ENCODE results near the gene BAG1.
A peak's percentile ranks its signal among the peaks of the same experiment; 100 is the strongest.

Gene BAG1

GRCh38 chr9:33264473-33265177 lies at the start of gene BAG1, which contains the start of gene CHMP5:
Gene BAG1 (minus strand): TSS chr9:33264708.
Gene CHMP5 (plus strand): TSS chr9:33265049. CDS start chr9:33265079, 30 bp downstream.
- DNase-seq (ENCODE audit: low read depth in 2 of 2) = peak; percentile 99 to 100

- no peak for DNase-seq (ENCODE audit: low read depth in 2 of 2)
Observed at GRCh38 chr9:33311953-33312352, 47.4 kb upstream of the BAG1 start.

- DNase-seq (ENCODE audit: low read depth in 2 of 2) = no peak
Observed at GRCh38 chr9:33310748-33311147, 46.2 kb upstream of the BAG1 start.

- no peak for DNase-seq (ENCODE audit: low read depth in 2 of 2)
Observed at GRCh38 chr9:33309903-33310302, 45.4 kb upstream of the BAG1 start.

GRCh38 chr9:33307067-33307466 lies 42.6 kb upstream of the BAG1 start:
- no peak for DNase-seq (ENCODE audit: low read depth in 2 of 2)

- DNase-seq (ENCODE audit: low read depth in 2 of 2) = no peak
Observed at GRCh38 chr9:33306037-33306436, 41.5 kb upstream of the BAG1 start.

GRCh38 chr9:33304362-33304761 lies 39.9 kb upstream of the BAG1 start:
- no peak for DNase-seq (ENCODE audit: low read depth in 2 of 2)

GRCh38 chr9:33300546-33300945 lies 36.0 kb upstream of the BAG1 start:
- DNase-seq (ENCODE audit: low read depth in 2 of 2) = no peak

- DNase-seq (ENCODE audit: low read depth in 2 of 2) = no peak
Observed at GRCh38 chr9:33297432-33297831, 32.9 kb upstream of the BAG1 start.

- DNase-seq (ENCODE audit: low read depth in 2 of 2) = no peak
Observed at GRCh38 chr9:33295571-33295970, 31.1 kb upstream of the BAG1 start.

- no peak for DNase-seq (ENCODE audit: low read depth in 2 of 2)
Observed at GRCh38 chr9:33294670-33295432, 30.3 kb upstream of the BAG1 start.

- DNase-seq (ENCODE audit: low read depth in 2 of 2) = no peak
Observed at GRCh38 chr9:33293782-33294181, 29.3 kb upstream of the BAG1 start.

GRCh38 chr9:33291901-33292300 lies 27.4 kb upstream of the BAG1 start:
- no peak for DNase-seq (ENCODE audit: low read depth in 2 of 2)

- DNase-seq (ENCODE audit: low read depth in 2 of 2) = no peak
Observed at GRCh38 chr9:33291031-33291397, 26.5 kb upstream of the BAG1 start.

GRCh38 chr9:33290247-33291030 lies 25.9 kb upstream of the BAG1 start, which contains the start of gene NFX1:
Gene NFX1 (plus strand): TSS chr9:33290516. CDS start chr9:33290573, 57 bp downstream.
- DNase-seq (ENCODE audit: low read depth in 2 of 2) = peak; percentile 96 to 98

- DNase-seq (ENCODE audit: low read depth in 2 of 2) = no peak
Observed at GRCh38 chr9:33289936-33290246, 25.4 kb upstream of the BAG1 start.

GRCh38 chr9:33289496-33289895 lies 25.0 kb upstream of the BAG1 start:
- no peak for DNase-seq (ENCODE audit: low read depth in 2 of 2)

GRCh38 chr9:33288828-33289483 lies 24.4 kb upstream of the BAG1 start:
- DNase-seq (ENCODE audit: low read depth in 2 of 2) = no peak

GRCh38 chr9:33288235-33288634 lies 23.7 kb upstream of the BAG1 start:
- DNase-seq (ENCODE audit: low read depth in 2 of 2) = no peak

GRCh38 chr9:33287087-33287490 lies 22.6 kb upstream of the BAG1 start:
- DNase-seq (ENCODE audit: low read depth in 2 of 2) = peak in 1 of 2 donors; percentile 7

GRCh38 chr9:33285502-33285901 lies 21.0 kb upstream of the BAG1 start:
- DNase-seq (ENCODE audit: low read depth in 2 of 2) = no peak

GRCh38 chr9:33277484-33277883 lies 13.0 kb upstream of the BAG1 start:
- no peak for DNase-seq (ENCODE audit: low read depth in 2 of 2)

Data from stimulated activated CD8-positive, alpha-beta memory T cell treated with anti-CD3 and anti-CD28 coated beads, Interleukin-7, amount 100 ng/mL, for 1 hour (primary cell).